Right renal pelvis (tissue), 4 donors: ENCODE results near the gene NRIP1. TPM values are rescaled to one million over a fixed set of nuclear protein-coding genes. Genes with fewer than 3 reads are reported as not detected.

Experiments
- DNase-seq, 4 donors: peaks; one replicate each; pipeline ENCODE4 v3.0.0-alpha.2; 2013; ENCODE audit warnings: low read depth in 4 of 4, low spot score in 3 of 4, missing footprints in 1 of 4
- polyA plus RNA-seq, 4 donors: library from polyadenylated mRNA; unstranded; fragments of 120-200 nt; gene quantifications; one replicate each; pipeline ENCODE4 v1.2.1, GENCODE V29; 2013; ENCODE audit not compliant: insufficient read length in 4 of 4

NRIP1 gene
- polyA plus RNA-seq, 4 donors: 55.9 to 71.9 (median 65.3) TPM

DNA sequence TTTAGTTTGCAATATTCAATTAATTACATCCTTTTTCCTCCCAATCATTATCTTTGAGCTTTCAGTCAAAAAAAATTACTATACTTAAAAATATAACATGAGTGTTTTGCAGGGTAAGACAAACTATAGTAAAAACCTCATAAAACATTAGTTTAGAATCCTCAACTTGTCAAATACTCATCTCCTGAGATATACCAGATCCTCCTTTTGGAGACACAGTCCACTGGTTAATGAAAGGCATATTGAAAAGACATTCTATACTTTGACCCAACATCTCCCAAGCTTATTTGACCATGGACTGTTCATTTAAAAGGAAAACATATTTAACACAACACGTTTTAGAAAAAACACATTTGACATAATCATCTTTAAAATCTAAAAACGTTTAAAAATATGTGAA is 52.8 kb downstream of the NRIP1 start:
- no peak for DNase-seq

DNA sequence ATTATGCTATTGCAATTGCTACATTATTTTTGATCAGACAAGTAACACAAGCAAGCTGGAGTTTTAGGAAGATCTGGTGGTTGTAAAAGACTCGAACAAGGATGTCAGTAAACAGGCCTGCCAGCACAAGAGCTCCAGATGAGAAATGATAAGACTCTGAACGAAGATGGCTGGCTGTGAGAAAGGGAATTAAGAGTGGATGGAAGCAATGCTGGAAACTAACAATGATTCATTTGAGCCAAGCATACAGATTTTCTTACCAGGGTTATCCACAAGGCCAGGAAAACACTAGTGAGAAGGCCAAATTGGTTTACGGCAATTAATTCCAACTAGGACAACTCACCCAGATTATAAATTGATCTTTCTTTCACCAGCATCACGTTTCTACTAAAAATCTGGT is 54.2 kb downstream of the NRIP1 start:
- DNase-seq: no peak

DNA sequence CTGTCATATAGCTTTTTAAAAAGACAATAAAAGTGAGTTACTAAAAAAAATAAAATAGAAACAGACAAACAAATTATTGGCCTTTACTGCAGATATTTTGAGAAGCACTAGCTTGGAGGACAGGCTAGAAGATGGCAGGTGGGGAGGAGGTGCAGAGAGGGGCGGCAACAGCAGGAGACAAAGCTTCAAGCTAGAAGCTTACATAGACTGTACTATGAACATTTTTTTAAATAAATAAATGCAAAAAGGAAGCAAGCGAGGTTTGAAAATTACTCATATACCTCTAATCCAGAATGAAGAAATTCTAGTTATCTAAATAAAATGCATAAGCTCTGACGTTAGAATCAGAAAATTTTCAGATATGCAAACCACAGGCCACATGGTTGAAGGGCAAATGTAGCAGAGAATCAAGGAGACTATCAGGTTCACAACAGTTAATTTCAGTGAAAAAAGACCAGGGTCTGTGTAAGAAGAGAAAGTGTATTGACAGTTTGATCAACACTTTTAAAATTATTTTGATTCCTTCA is 54.9 kb downstream of the NRIP1 start:
- DNase-seq: no peak

DNA sequence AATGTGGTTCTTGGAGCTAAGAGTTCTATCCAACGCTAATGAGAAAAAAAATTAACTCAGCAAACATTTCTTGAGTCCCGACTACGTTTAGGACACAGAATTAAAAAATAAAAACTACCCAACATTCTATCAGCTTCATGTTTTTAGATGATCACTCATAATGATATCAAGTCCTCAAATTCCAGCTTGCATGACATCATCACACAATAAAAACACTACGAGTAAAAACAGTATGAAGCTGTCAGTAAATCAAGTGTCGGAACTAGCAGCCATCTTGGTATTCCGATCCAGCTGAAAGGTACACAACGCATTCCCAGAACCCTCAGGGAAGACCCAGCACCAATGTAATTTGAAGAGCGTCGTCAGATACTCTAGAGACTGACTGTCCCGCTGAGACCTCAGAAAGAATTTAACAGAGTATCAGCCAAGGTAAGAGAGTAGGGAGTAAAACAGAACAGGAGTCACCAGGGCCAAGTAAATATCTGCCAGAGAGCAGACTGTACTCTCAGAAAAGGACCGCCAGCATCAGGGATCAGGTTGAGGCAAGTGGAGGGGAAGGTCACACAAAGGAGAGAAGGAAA is 57.0 kb downstream of the NRIP1 start:
- no peak for DNase-seq

- no peak for DNase-seq
Observed at GRCh38 chr21:15006594-15007230, 58.1 kb downstream of the NRIP1 start.

DNA sequence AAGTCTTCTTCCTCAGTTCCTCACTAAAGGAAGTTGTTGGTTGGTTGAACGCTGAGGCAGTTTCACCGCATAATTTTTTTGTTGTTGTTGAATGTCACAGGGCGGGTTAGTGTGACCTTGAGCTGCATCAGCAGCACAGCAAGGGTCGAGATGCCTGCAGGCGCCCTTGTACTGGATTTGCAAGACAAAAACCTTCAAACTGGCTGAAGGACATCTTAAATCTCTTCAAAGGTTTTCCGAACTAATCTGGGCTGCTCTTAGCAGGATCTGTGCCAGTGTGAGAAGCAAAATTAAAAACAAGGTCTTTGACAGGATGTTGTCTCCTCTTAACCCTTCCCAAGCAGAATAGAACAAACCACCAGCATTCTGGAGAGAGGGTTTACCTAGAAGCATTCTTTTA is 59.4 kb downstream of the NRIP1 start:
- no peak for DNase-seq

DNA sequence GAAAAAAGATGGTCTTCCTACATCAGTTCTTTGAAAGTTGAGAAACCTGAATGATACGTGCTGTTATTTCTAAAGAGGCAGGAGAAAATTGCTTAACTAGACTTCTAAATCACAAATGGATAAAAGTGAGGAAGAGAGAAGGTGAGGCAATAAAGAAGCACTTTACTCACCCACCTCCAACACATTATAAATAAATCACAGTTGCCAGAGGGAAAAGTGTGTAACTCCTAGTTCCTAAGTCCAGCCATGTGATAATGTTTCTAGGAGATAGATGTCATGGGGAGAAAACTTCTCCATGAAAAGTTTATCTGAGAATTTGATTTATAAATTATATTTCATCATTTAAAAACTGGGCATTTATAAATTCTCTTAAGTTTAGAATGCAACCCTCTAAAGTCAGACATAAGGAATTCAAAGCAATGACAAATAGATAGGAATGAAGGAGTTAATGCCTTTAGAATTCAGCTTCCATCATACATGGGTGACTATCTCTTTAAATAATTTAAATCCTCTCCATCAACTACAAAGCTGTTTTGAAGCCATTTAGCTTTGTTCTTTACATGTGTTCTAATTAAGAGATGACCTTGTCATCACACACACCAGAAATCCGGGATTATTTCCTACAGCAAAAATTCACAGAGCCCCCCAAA is 60.0 kb downstream of the NRIP1 start:
- DNase-seq: no peak

- DNase-seq: no peak
Observed at GRCh38 chr21:15003463-15004135, 61.2 kb downstream of the NRIP1 start.

DNA sequence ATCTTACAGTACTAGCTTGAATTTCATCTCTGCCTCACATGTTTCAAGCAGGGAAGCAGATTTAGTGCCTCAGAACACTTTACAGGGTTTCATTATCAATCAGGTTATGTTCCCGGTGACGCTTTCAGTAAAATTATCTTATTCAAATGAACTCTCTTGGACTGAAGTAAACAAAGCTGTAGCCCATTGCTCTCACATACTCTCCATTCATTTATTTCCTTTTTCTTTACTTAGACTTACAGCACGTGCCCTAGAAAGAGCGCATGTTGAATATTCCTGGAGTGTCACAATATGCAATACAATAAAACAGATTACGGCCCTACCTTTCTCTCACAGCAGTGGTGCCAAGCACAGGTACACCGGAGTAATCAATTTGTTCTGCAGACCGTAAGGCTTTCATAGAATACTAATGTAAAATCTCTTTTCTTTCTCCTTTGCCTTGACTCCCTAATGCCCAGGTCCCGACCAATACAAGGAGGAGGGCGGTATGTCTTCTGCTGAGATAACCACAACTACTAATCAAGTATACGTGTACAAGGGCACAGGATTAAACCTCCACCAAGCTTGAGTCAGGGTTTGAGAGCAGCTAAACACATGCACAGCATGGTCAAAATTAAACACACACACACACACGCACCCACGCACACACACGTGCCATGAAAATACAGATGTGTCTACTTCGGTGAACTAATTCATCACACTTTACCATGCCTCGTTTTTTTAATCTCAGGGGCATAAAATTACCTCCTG is 62.8 kb downstream of the NRIP1 start:
- DNase-seq: no peak

- DNase-seq: no peak
Observed at GRCh38 chr21:15001113-15001512, 63.7 kb downstream of the NRIP1 start.

GRCh38 chr21:15000081-15000480 is 64.7 kb downstream of the NRIP1 start:
- no peak for DNase-seq

DNA sequence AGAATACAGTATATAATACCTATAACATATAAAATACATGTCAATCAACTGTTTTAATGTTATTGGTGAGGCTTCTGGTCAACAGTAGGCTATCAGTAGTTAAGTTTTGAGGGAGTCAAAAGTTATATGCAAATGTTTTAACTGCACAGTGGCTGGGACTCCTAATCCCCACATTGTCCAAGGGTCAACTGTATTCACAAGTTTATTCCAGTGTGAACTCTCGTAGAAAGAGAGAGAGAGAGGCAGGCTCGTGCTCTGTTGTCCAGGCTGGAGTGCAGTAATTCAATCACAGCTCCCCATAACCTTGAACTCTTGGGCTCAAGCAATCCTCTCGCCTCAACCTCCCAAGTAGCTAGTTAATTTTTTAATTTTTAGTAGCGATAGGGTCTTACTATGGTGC is 66.0 kb downstream of the NRIP1 start:
- DNase-seq: no peak

DNA sequence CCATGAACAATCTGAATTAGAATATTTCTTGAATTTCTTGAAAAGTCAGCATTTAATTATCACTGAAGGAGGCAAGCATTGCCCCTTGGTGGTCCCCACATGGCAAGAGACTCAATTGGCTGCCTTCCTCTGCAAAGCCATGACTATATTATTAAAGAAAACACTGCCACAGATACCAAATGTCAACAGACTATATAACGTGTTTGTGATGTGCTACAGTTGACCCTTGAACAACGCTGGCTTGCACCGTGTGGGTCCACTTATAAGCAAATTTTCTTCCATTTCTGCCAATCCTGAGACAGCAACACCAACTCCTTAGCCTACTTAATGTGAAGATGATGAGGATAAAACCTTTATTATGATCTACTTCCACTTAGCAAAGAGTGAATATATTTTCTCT is 66.5 kb downstream of the NRIP1 start:
- no peak for DNase-seq

- DNase-seq: no peak
Observed at GRCh38 chr21:14995695-14996490, 68.9 kb downstream of the NRIP1 start.

DNA sequence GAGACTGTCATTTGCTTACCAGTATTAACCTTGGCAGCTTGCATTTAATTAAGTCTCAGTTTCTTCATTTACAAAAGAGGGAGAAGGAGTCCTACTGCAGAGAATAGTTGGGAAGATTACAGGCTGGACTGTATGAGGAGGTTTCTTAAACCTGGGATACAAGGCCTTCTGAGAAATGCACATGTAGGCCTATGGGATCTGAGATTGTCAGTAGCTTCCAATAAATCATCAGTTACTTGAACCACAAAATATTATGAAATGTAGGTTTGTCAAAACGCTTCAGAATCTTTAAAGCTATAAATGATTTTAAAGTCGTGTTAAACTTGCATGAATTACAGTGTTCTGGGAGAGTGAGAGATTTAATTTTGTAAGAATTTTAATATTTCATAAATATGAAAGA is 69.6 kb downstream of the NRIP1 start:
- DNase-seq: no peak

DNA sequence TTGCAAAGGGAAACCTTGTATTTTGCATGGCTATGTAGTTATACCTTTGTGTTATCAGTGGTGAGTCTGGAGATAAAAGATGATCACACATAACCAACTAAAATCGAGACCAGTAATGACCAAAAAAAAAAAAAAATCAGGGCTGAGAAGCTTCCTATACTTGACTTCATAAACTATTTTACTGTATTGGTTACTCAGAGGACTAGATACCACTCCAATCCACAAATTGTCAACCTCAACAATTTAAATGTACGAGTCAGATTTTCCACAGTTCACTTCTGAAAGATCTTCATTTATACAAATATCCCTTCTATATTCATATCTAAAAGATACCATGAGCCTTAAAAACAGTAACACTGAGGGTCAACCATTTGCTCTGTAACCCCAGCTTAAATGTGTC is 71.7 kb downstream of the NRIP1 start:
- DNase-seq: no peak

- DNase-seq: no peak
Observed at GRCh38 chr21:14991957-14992356, 72.8 kb downstream of the NRIP1 start.

GRCh38 chr21:14989359-14989758 is 75.4 kb downstream of the NRIP1 start:
- no peak for DNase-seq

- DNase-seq: no peak
Observed at GRCh38 chr21:14988760-14989159, 76.0 kb downstream of the NRIP1 start.
